ENCODE data around the gene ITPKC. TPM values are rescaled to one million over a fixed set of nuclear protein-coding genes. Genes with fewer than 3 reads are reported as not detected.
A peak's percentile ranks its signal among the peaks of the same experiment; 100 is the strongest.

ITPKC gene
- total and polyA plus RNA-seq, 2 of the 13 experiments (the other 11 are each of a cell fraction or from before 2014, with no cell fraction given), result 6.9 to 11.2 TPM

GRCh38 chr19:40768869-40769268 is 52.0 kb downstream of the ITPKC start:
- peaks cover 16% of the 10 kb centered on the region for H3K4me1 ChIP-seq (ENCODE audit: insufficient read depth, low read length)
- H2AFZ ChIP-seq (ENCODE audit: low read length), result no peak overlapping the region
- DNase-seq (ENCODE audit: low spot score) (no peak), ATAC-seq (peak; percentile 48), FAIRE-seq (no peak)
- ChIA-PET CTCF (ENCODE audit: low intra/inter-chr PET ratio, low total read pairs) (no interaction called here), POLR2A (interaction anchor here (0.6 to 1.5 kb wide), 3 partner anchors 8 to 26 kb away, joined by 4 to 5 read pairs (median 4); partner anchors contain the start of genes ACTMAP and SNRPA)
- peaks cover 13 to 28% of the 10 kb centered on the region in 2 experiments; a peak in 4 of 5 replicates for H3K36me3 ChIP-seq (replicated peaks in 1 of 2; ENCODE audit: control insufficient read depth in 1 of 2, insufficient read depth in 2 of 2, low read length in 2 of 2)
- in situ Hi-C loops (cut with HindIII; ENCODE audit: extremely low pct_ligation_motif_present, low pct_unique_long_range_greater_than_20kb) (no loop called here), intact Hi-C loops (cut with micrococcal nuclease; ENCODE audit: unreplicated experiment) (no loop called here)
- no CpG with 5 or more reads among the region's 5 CpGs for WGBS (ENCODE audit: low lambda C conversion rate)
- BruUV-seq (replicated peaks), result no TSS peak
- H4K20me1 ChIP-seq (ENCODE audit: insufficient read depth, low read length), result no peaks in the 10 kb centered on the region; the same call in 1 of the 2 replicates
- H3K9me3 ChIP-seq (ENCODE audit: low read length), result no peaks in the 10 kb centered on the region
- no peak overlapping the region for H3K4me2 ChIP-seq (ENCODE audit: low read depth, low read length)
- H3K27ac ChIP-seq (ENCODE audit: extremely low read length, insufficient read depth, low read length), result no peak overlapping the region
- H3K79me2 ChIP-seq (ENCODE audit: insufficient read depth, low read length), result no peaks in the 10 kb centered on the region
- TF ChIP-seq ZNF562 (CRISPR knock-in tag; IDR thresholded peaks at IDR 0.05; ENCODE audit: borderline replicate concordance) (no peak), SRSF4 (IDR thresholded peaks at IDR 0.05; ENCODE audit: low read depth, low read length, poor library complexity, severe bottlenecking) (no peak), GATA4 (IDR thresholded peaks at IDR 0.05; ENCODE audit: borderline replicate concordance, low read depth) (no peak), JDP2 (CRISPR knock-in tag; IDR thresholded peaks at IDR 0.05; ENCODE audit: borderline replicate concordance) (no peak), ZNF281 (CRISPR knock-in tag; IDR thresholded peaks at IDR 0.05; ENCODE audit: borderline replicate concordance) (peak; percentile 54)
- H3K27me3 ChIP-seq (ENCODE audit: control insufficient read depth in 1 of 2, insufficient read depth in 2 of 2, low read length in 2 of 2), result no peaks in the 10 kb centered on the region
- H3K9ac ChIP-seq (ENCODE audit: insufficient read depth, low read depth, low read length), result no peak overlapping the region
- H3K4me3 ChIP-seq (replicated peaks in 1 of 3; ENCODE audit: insufficient read depth in 1 of 3, low read depth in 2 of 3, low read length in 3 of 3), result no peak overlapping the region

Measured in HepG2 (cell line).